GM12878 (cell line): ENCODE results near the gene GALNS. TPM values are rescaled to one million over a fixed set of nuclear protein-coding genes. Genes with fewer than 3 reads are reported as not detected.
A peak's percentile ranks its signal among the peaks of the same experiment; 100 is the strongest.

Experiments used
- ATAC-seq: fragments of 200-7000 bp; cut with Tn5 transposase; 3 replicates; pipeline ENCODE4 v1.9.1; 2020; ENCODE audit warnings: mild to moderate bottlenecking, moderate library complexity
- BruUV-seq: library from RNA; stranded (reverse); fragments of 400-500 nt; replicated peaks from 2 replicates; lab custom pipeline; 2021; lab: Mats Ljungman, UMichigan
- CTCF ChIA-PET: fragments of 300-600 bp; sonication (Branson Sonifier 250); formaldehyde crosslinking; extraction: SDS; loops from one replicate; lab custom pipeline; 2021; ENCODE audit warnings: inconsistent platforms; lab: Yijun Ruan, JAX
- POLR2A ChIA-PET: fragments of 350-600 bp; formaldehyde crosslinking; extraction: SDS; loops from one replicate; lab custom pipeline; 2021; ENCODE audit warnings: inconsistent platforms; lab: Charles Lee
- RAD21 ChIA-PET: fragments of 300-600 bp; sonication (Branson Sonifier 250); formaldehyde crosslinking; loops from one replicate; lab custom pipeline; 2023; ENCODE audit warnings: antibody characterized with exemption; ENCODE audit not compliant: unreplicated experiment; lab: Charles Lee
- SMC1A ChIA-PET: fragments of 300-600 bp; sonication (Branson Sonifier 250); formaldehyde crosslinking; loops from one replicate; lab custom pipeline; 2023; ENCODE audit not compliant: unreplicated experiment, uncharacterized antibody; lab: Charles Lee
- DNase-seq: peaks from one replicate; pipeline ENCODE4 v3.0.0-alpha.2; 2011; ENCODE audit warnings: low read depth, low spot score
- FAIRE-seq: peaks from 3 replicates; lab custom pipeline; 2011; peaks lifted over from hg19 to GRCh38; lab: Jason Lieb, UNC
- H2AFZ ChIP-seq: 2 replicates; pipeline ENCODE4 v1.6.0; 2011; ENCODE audit warnings: low read depth, low read length, control low read depth; ENCODE audit not compliant: control insufficient read depth
- H3K27ac ChIP-seq: 2 replicates; pipeline ENCODE4 v1.5.1; 2011; ENCODE audit warnings: control low read depth; ENCODE audit not compliant: control insufficient read depth, insufficient read depth
- H3K27me3 ChIP-seq, 2 experiments: replicated peaks in 1 of 2; 2 replicates each; pipeline versions ENCODE4 v1.6.0 to v1.6.1; 2011; ENCODE audit warnings: low read length in 1 of 2; ENCODE audit not compliant: control insufficient read depth in 2 of 2, insufficient read depth in 2 of 2
- H3K36me3 ChIP-seq, 2 experiments: 2 replicates each; pipeline ENCODE4 v1.5.1; 2011; ENCODE audit warnings: low read length in 1 of 2; ENCODE audit not compliant: control insufficient read depth in 2 of 2, insufficient read depth in 2 of 2
- H3K4me1 ChIP-seq: 2 replicates; pipeline ENCODE4 v1.6.1; 2011; ENCODE audit warnings: mild to moderate bottlenecking, low read length, moderate library complexity, mixed read lengths; ENCODE audit not compliant: control insufficient read depth, insufficient read depth
- H3K4me2 ChIP-seq: 2 replicates; pipeline ENCODE4 v1.6.0; 2011; ENCODE audit warnings: control low read depth; ENCODE audit not compliant: control insufficient read depth, insufficient read depth
- H3K4me3 ChIP-seq: fragments of 200-600 bp; sonication (generic); 2 replicates; pipeline ENCODE4 v1.5.1; 2016
- H3K79me2 ChIP-seq: 2 replicates; pipeline ENCODE4 v1.6.0; 2011; ENCODE audit warnings: low read length; ENCODE audit not compliant: control insufficient read depth, insufficient read depth
- H3K9ac ChIP-seq: 2 replicates; pipeline ENCODE4 v1.8.0; 2011; ENCODE audit warnings: low read length, control low read depth, mixed read lengths; ENCODE audit not compliant: control insufficient read depth, insufficient read depth
- H3K9me3 ChIP-seq: replicated peaks from 3 replicates; pipeline ENCODE4 v1.5.1; 2011; ENCODE audit warnings: mild to moderate bottlenecking, low read length; ENCODE audit not compliant: control insufficient read depth, insufficient read depth
- H4K20me1 ChIP-seq: 2 replicates; pipeline ENCODE4 v1.6.0; 2011; ENCODE audit not compliant: control insufficient read depth, insufficient read depth
- EED ChIP-seq: sonication (generic); IDR thresholded peaks from 2 replicates; pipeline ENCODE4 v1.6.1; 2016; ENCODE audit warnings: antibody characterized with exemption, low read depth
- EP300 ChIP-seq, 2 experiments: fragments of 150-350 bp in 1 of 2; IDR thresholded peaks; 2 replicates each; pipeline ENCODE4 v1.6.1; 2011 to 2012; ENCODE audit warnings: low read depth in 2 of 2, low read length in 2 of 2, borderline replicate concordance in 1 of 2, improper control_type of control experiment in 1 of 2, inconsistent platforms in 1 of 2; ENCODE audit not compliant: control insufficient read depth in 1 of 2
- EZH2 ChIP-seq: IDR thresholded peaks from 2 replicates; pipeline ENCODE4 v1.6.1; 2012; ENCODE audit warnings: low read depth, mild to moderate bottlenecking, control low read depth, inconsistent platforms, low read length, borderline replicate concordance; ENCODE audit not compliant: control insufficient read depth
- IKZF1 ChIP-seq: fragments of 450-650 bp; conservative IDR thresholded peaks from 2 replicates; pipeline ENCODE4 v1.6.1; 2017; ENCODE audit warnings: antibody characterized with exemption, mild to moderate bottlenecking
- IRF4 ChIP-seq: IDR thresholded peaks from 2 replicates; pipeline ENCODE4 v1.6.1; 2011; ENCODE audit warnings: low read depth, low read length
- MEF2B ChIP-seq: fragments of 450-650 bp; IDR thresholded peaks from 2 replicates; pipeline ENCODE4 v1.6.1; 2018; ENCODE audit warnings: mild to moderate bottlenecking, moderate library complexity; ENCODE audit not compliant: partially characterized antibody, poor library complexity, severe bottlenecking
- NFYA ChIP-seq: IDR thresholded peaks from 2 replicates; pipeline ENCODE4 v1.6.1; 2011; ENCODE audit warnings: low read depth, mild to moderate bottlenecking, low read length, improper control_type of control experiment, borderline replicate concordance
- NFYB ChIP-seq: IDR thresholded peaks from 2 replicates; pipeline ENCODE4 v1.6.1; 2011; ENCODE audit warnings: low read depth, mild to moderate bottlenecking, low read length, improper control_type of control experiment, moderate library complexity; ENCODE audit not compliant: insufficient read depth
- NR2F1 ChIP-seq: fragments of 450-650 bp; conservative IDR thresholded peaks from 2 replicates; pipeline ENCODE4 v1.6.1; 2017; ENCODE audit warnings: mild to moderate bottlenecking
- PRDM15 ChIP-seq: fragments of 450-650 bp; formaldehyde crosslinking; IDR thresholded peaks from 2 replicates; pipeline ENCODE4 v1.4.0; 2020; ENCODE audit warnings: mild to moderate bottlenecking, moderate library complexity
- RAD21 ChIP-seq: IDR thresholded peaks from 2 replicates; pipeline ENCODE4 v1.6.1; 2011; ENCODE audit warnings: mild to moderate bottlenecking, low read depth, low read length, moderate library complexity; ENCODE audit not compliant: insufficient read depth
- SP1 ChIP-seq: IDR thresholded peaks from one replicate; pipeline ENCODE4 v1.6.1; 2011; ENCODE audit warnings: low read depth, low read length
- STAT3 ChIP-seq: IDR thresholded peaks from 2 replicates; pipeline ENCODE4 v1.6.1; 2011; ENCODE audit warnings: low read depth, low read length, improper control_type of control experiment
- TAF1 ChIP-seq: IDR thresholded peaks from 2 replicates; pipeline ENCODE4 v1.6.1; 2011; ENCODE audit warnings: mild to moderate bottlenecking, low read depth, low read length, borderline replicate concordance
- YY1 ChIP-seq: IDR thresholded peaks from 2 replicates; pipeline ENCODE4 v1.6.1; 2011; ENCODE audit warnings: low read depth, mild to moderate bottlenecking, low read length
- ZNF217 ChIP-seq: fragments of 450-650 bp; IDR thresholded peaks from 2 replicates; pipeline ENCODE4 v1.6.1; 2017; ENCODE audit warnings: antibody characterized with exemption, mild to moderate bottlenecking
- ZSCAN29 ChIP-seq: fragments of 450-650 bp; IDR thresholded peaks from 2 replicates; pipeline ENCODE4 v1.6.1; 2017; ENCODE audit warnings: mild to moderate bottlenecking, moderate library complexity
- WGBS: methylation state at CpG from one replicate; pipeline ENCODE4 v1.1.6; 2016; ENCODE audit warnings: low lambda C conversion rate; ENCODE audit not compliant: insufficient replicate concordance, insufficient coverage; ENCODE audit errors: missing lambda C conversion rate; 5-methylcytosine and 5-hydroxymethylcytosine counted together
- in situ Hi-C: fragments of 300-500 bp; cut with MboI; formaldehyde crosslinking; loops from 9 replicates; pipeline ENCODE4 v1.14.3; 2018; ENCODE audit warnings: mixed read lengths
- intact Hi-C: fragments of 100-400 bp; cut with micrococcal nuclease; formaldehyde crosslinking; loops from one replicate; pipeline ENCODE4 v1.14.2; 2022; ENCODE audit not compliant: unreplicated experiment
- polyA plus RNA-seq, 11 experiments: library from polyadenylated mRNA; depleted of rRNA in 4 of 11; unstranded in 6 of 11; stranded (reverse) in 5 of 11; fragments of >200 nt; fragmentation: Nextera tagmentation in 4 of 11; fragmentation: Illumina TruSeq in 1 of 11; extraction: Ambion mirVana in 4 of 11; extraction: Trizol in 1 of 11; gene quantifications; 1 replicate in 1 of 11; 2 replicates in 10 of 11; pipeline versions ENCODE4 v1.2.1 to v1.2.3, GENCODE V29; 2011 to 2016; ENCODE audit warnings: inconsistent platforms in 2 of 11, missing spikeins in 2 of 11, low read depth in 1 of 11
- total RNA-seq, 4 experiments: library from RNA; depleted of rRNA in 3 of 4; stranded (reverse); fragments of >200 nt in 3 of 4; fragmentation: Illumina TruSeq in 1 of 4; extraction: Trizol in 1 of 4; gene quantifications; 2 replicates each; pipeline versions ENCODE4 v1.2.1 to v1.2.3, GENCODE V29; 2013 to 2021

Gene GALNS
- total and polyA plus RNA-seq, 10 of the 15 experiments (the other 5 are each of a cell fraction or from before 2014, with no cell fraction given), result 0.37 to 12.4 (median 5.3) TPM

GRCh38 chr16:88782454-88783390, 74.0 kb downstream of the GALNS start:
- Histone ChIP-seq H3K9me3 (no peaks in the 10 kb centered on the region), H3K27me3 (no peaks in the 10 kb centered on the region), H2AFZ (no peak overlapping the region), H3K79me2 (peaks cover 77% of the 10 kb centered on the region), H3K4me3 (peak overlapping the region; percentile 80), H3K4me2 (peak overlapping the region; percentile 99), H3K9ac (peak overlapping the region; percentile 90), H3K4me1 (peaks cover 28% of the 10 kb centered on the region), H3K36me3 (no peaks in the 10 kb centered on the region), H3K27ac (peak overlapping the region; percentile 75), H4K20me1 (no peaks in the 10 kb centered on the region; the same call in 1 of the 2 replicates)
- WGBS, result under 1% methylated on average over 16 of the region's 16 CpGs
- DNase-seq (no peak), ATAC-seq (peak; percentile 39), FAIRE-seq (no peak)
- POLR2A ChIA-PET, result interaction anchor here (0.7 to 4.0 kb wide), 9 partner anchors 11 to 196 kb away, joined by 3 to 30 read pairs (median 4); partner anchors contain the start of gene APRT
- SMC1A ChIA-PET, result interaction anchor here (0.7 to 2.1 kb wide), 7 partner anchors 12 to 78 kb away, joined by 3 to 5 read pairs (median 4); no protein-coding TSS in a partner anchor
- CTCF ChIA-PET, result interaction anchor here (0.6 to 4.6 kb wide), 11 partner anchors 12 to 721 kb away, joined by 3 to 51 read pairs (median 3); partner anchors contain the start of gene APRT
- intact Hi-C loops (loop anchor here (2.0 kb wide), 1 partner anchor 20 kb away; the partner anchor contains the start of gene CDT1), in situ Hi-C loops (loop anchor here (10.0 kb wide), 1 partner anchor 328 kb away; the partner anchor contains the start of gene ZFPM1)
- BruUV-seq, result TSS peak; percentile 49
- RAD21 ChIA-PET, result interaction anchor here (0.9 to 6.7 kb wide), 8 partner anchors 10 to 101 kb away, joined by 3 to 50 read pairs (median 6); partner anchors contain the start of gene APRT
- 0 out of 2 replicates have a peak, but pooled peaks have one; percentile 35 for TF ChIP-seq IRF4
- no peak for TF ChIP-seq NR2F1
- no peak; the same call in 1 of the 2 replicates for TF ChIP-seq IKZF1
- TF ChIP-seq PRDM15 (CRISPR knock-in tag), result no peak
- no peak for TF ChIP-seq NFYA
- TF ChIP-seq STAT3, result no peak
- TF ChIP-seq ZSCAN29, result no peak
- no peak for TF ChIP-seq TAF1
- no peak for TF ChIP-seq ZNF217
- no peak for TF ChIP-seq YY1
- no peak for TF ChIP-seq EZH2
- no peak for TF ChIP-seq NFYB
- no peak for TF ChIP-seq RAD21
- TF ChIP-seq EP300 (IDR thresholded peaks at IDR 0.05; ENCODE audit: borderline replicate concordance in 1 of 2, control insufficient read depth in 1 of 2, low read depth in 2 of 2, low read length in 2 of 2), result no peak
- TF ChIP-seq EED, result peak; percentile 47; the same call in 1 of the 2 replicates
- peak; percentile 35 for TF ChIP-seq MEF2B
- TF ChIP-seq SP1, result no peak
